GM21423 (cell line): ENCODE measurements around the gene COL24A1.
"Not testable (repeated sequence)": the region's sequence is repeated elsewhere in the genome, so short reads cannot be mapped to it uniquely, and the experiment has no call there.

Experiments used
- ATAC-seq: cut with Tn5 transposase; IDR thresholded peaks from one replicate; pipeline ENCODE4 v1.9.1; 2021; ENCODE audit warnings: mild to moderate bottlenecking, moderate library complexity; ENCODE audit not compliant: unreplicated experiment

Gene COL24A1

GRCh38 chr1:86085741-86086409, 70.7 kb downstream of the COL24A1 start:
- no peak for ATAC-seq

DNA sequence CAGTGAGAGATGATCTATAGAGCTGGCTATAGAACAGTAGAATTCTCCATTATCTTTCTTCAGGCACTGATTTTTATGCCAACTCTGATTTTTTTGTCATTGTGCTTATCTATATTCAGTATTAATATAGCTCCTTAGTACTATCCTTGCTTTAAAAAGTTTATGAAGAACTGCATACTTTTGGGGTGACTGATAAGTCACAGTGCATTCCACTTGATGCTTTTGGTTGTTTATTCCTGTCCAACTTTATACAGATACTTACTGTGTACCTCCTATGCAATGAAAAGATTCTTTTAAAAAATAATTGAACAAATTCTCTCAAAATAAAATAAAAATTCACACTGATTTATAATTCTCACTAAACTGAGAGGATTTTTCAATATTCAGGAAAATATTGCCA, 71.6 kb downstream of the COL24A1 start:
- no peak for ATAC-seq

- ATAC-seq: no peak
Measured at GRCh38 chr1:86082183-86082582, 74.4 kb downstream of the COL24A1 start.

GRCh38 chr1:86072474-86072873, 84.1 kb downstream of the COL24A1 start:
- ATAC-seq: not testable (repeated sequence)

- not testable (repeated sequence) for ATAC-seq
Measured at GRCh38 chr1:86071870-86072269, 84.7 kb downstream of the COL24A1 start.

DNA sequence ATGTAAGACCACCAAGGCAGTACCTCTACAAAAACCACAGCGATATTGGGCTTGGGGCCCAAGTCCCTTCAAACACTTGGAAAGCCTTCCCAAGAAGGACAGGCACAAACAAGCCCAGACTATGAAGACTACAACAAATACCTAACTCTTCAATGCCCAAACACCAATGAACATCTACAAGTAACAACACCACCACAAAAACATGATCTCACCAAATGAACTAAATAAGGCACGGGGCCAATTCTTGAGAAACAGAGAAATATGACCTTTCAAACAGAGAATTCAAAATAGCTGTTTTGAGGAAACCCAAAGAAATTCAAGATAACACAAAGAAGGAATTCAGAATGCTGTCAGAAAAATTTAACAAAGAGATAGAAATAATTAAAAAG, 86.8 kb downstream of the COL24A1 start:
- ATAC-seq: no peak

- no peak for ATAC-seq
Measured at GRCh38 chr1:86068841-86069756, 87.5 kb downstream of the COL24A1 start.

- no peak for ATAC-seq
Measured at GRCh38 chr1:86068271-86068721, 88.3 kb downstream of the COL24A1 start.

DNA sequence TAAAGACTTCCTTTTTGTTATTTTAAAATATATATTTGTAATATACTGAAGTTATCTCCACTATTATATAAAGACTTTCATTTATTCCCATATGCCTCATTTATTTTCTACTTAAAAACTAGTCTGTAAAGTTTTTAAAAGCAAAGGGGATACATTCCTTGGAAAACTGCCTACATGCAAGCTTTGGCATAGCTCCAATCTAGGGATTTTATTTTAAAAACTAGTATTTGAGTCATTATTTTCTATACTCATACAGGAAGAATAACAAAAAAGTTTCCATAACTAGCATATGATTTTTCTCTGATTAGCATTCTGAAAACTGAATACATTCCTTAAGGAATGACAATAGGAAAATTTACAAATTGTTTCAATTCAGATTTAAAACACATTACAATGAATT, 88.9 kb downstream of the COL24A1 start:
- ATAC-seq: no peak

DNA sequence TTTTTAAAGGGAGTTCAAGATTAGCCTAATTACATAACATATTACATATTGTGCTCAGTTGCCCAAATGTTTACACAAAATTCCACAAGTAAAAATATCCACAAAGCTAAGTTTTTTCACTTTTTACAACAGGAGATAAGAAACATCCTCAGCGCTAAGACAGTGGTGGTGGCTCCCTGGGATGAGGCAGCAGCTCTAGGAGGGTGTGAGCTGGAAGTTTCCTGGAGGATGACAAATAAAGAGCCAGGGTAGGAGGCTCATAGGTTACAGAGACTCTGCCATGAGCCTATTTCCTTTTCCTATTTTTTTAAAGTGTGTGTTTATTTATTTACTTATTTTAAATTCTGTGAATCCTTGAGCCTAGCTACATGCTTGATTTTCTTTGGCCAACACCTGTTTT, 91.7 kb downstream of the COL24A1 start:
- no peak for ATAC-seq

GRCh38 chr1:86063721-86064120, 92.9 kb downstream of the COL24A1 start:
- ATAC-seq: no peak

GRCh38 chr1:86062453-86062852, 94.1 kb downstream of the COL24A1 start:
- no peak for ATAC-seq

- no peak for ATAC-seq
Measured at GRCh38 chr1:86061551-86061990, 95.0 kb downstream of the COL24A1 start.

DNA sequence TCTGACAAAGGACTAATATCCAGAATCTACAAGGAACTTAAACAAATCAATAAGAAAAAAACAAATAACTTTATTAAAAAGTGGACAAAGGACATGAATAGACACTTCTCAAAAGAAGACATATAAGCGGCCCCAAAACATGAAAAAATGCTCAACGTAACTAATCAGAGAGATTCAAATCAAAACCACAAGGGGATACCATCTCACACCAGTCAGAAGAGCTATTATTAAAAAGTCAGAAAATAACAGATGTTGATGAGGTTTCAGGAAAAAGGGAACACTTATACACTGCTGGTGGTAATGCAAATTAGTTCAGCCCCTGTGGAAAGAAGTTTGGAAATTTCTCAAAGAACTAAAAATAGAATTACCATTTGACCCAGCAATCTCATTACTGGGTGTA, 102.2 kb downstream of the COL24A1 start:
- ATAC-seq: no peak

- no peak for ATAC-seq
Measured at GRCh38 chr1:86052948-86053698, 103.4 kb downstream of the COL24A1 start.

- ATAC-seq: no peak
Measured at GRCh38 chr1:86035101-86035500, 121.5 kb downstream of the COL24A1 start.

GRCh38 chr1:86030180-86030579, 126.4 kb downstream of the COL24A1 start:
- ATAC-seq: no peak

GRCh38 chr1:86018283-86018923, 138.2 kb downstream of the COL24A1 start:
- ATAC-seq: peak; percentile 56

- peak; percentile 62 for ATAC-seq
Measured at GRCh38 chr1:86016076-86016759, 140.4 kb downstream of the COL24A1 start.

DNA sequence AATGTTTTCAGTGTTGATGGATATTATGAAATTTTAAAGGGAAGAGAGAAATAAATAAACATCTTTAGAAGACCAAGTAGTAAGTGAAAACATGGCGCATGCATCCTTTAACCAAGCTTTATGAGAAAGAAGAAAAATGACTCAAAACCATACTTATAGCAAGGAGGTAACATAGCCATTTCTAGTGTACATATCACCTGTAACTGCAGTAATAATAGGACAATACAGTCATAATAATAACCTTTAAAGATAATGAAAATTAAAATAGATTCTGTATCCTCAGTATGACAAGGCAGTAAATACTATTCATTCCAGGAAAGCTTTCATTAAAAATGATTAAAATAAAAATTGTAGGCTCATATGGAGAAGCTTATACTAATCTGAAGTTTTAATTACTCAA, 141.2 kb downstream of the COL24A1 start:
- ATAC-seq: no peak
